HG02678 (cell line): Measurements from ENCODE around the gene CERS6.

Experiments
- ATAC-seq: cut with Tn5 transposase; IDR thresholded peaks from one replicate; pipeline ENCODE4 v1.9.1; 2021; ENCODE audit warnings: mild to moderate bottlenecking, moderate library complexity; ENCODE audit not compliant: unreplicated experiment

Gene CERS6

GRCh38 chr2:168692132-168692744 is 236.2 kb downstream of the CERS6 start:
- ATAC-seq: no peak

GRCh38 chr2:168694173-168694572 is 238.1 kb downstream of the CERS6 start:
- no peak for ATAC-seq

- no peak for ATAC-seq
Observed at GRCh38 chr2:168694866-168695265, 238.8 kb downstream of the CERS6 start.

- ATAC-seq: no peak
Observed at GRCh38 chr2:168697668-168698121, 241.6 kb downstream of the CERS6 start.

GRCh38 chr2:168698969-168699368 is 242.9 kb downstream of the CERS6 start:
- ATAC-seq: no peak

- ATAC-seq: no peak
Observed at GRCh38 chr2:168699844-168700417, 243.9 kb downstream of the CERS6 start.

- ATAC-seq: no peak
Observed at GRCh38 chr2:168700615-168701245, 244.7 kb downstream of the CERS6 start.

GRCh38 chr2:168702579-168702978 is 246.5 kb downstream of the CERS6 start:
- no peak for ATAC-seq

GRCh38 chr2:168703926-168704325 is 247.9 kb downstream of the CERS6 start:
- ATAC-seq: no peak

- ATAC-seq: no peak
Observed at GRCh38 chr2:168705534-168706470, 249.7 kb downstream of the CERS6 start.

GRCh38 chr2:168706806-168707205 is 250.7 kb downstream of the CERS6 start:
- no peak for ATAC-seq

- ATAC-seq: no peak
Observed at GRCh38 chr2:168708080-168708479, 252.0 kb downstream of the CERS6 start.

GRCh38 chr2:168710754-168711467 is 254.8 kb downstream of the CERS6 start:
- ATAC-seq: no peak

- ATAC-seq: peak; percentile 98
Observed at GRCh38 chr2:168712053-168712452, 256.0 kb downstream of the CERS6 start.

GRCh38 chr2:168713325-168713724 is 257.3 kb downstream of the CERS6 start:
- no peak for ATAC-seq

- ATAC-seq: no peak
Observed at GRCh38 chr2:168715849-168716248, 259.8 kb downstream of the CERS6 start.

- ATAC-seq: no peak
Observed at GRCh38 chr2:168716839-168717238, 260.8 kb downstream of the CERS6 start.

GRCh38 chr2:168717790-168718502 is 261.9 kb downstream of the CERS6 start:
- ATAC-seq: no peak

GRCh38 chr2:168718622-168719021 is 262.6 kb downstream of the CERS6 start:
- ATAC-seq: no peak

GRCh38 chr2:168719446-168719845 is 263.4 kb downstream of the CERS6 start:
- ATAC-seq: no peak
